Measurements from ENCODE around the gene NHLRC1. TPM values are rescaled to one million over a fixed set of nuclear protein-coding genes. Genes with fewer than 3 reads are reported as not detected.

Gene NHLRC1
- total and polyA plus RNA-seq, 2 of the 13 experiments (the other 11 are each of a cell fraction or from before 2014, with no cell fraction given): 0.04 to 0.11 TPM

- TF ChIP-seq ZNF574 (CRISPR knock-in tag; IDR thresholded peaks at IDR 0.05): peak; percentile 94
- peak; percentile 92 for TF ChIP-seq GMEB2 (CRISPR knock-in tag; IDR thresholded peaks at IDR 0.05; ENCODE audit: low read depth)
- TF ChIP-seq RELA (CRISPR knock-in tag; IDR thresholded peaks at IDR 0.05): peak; percentile 92
- TF ChIP-seq FOXC1 (CRISPR knock-in tag; IDR thresholded peaks at IDR 0.05; ENCODE audit: borderline replicate concordance): peak; percentile 89
- 0 out of 2 replicates have a peak, but pooled peaks have one; percentile 82 for TF ChIP-seq TBP (CRISPR knock-in tag; IDR thresholded peaks at IDR 0.05)
- peak in 1 of 2 experiments; percentile 84; a peak in 2 of 4 replicates for TF ChIP-seq ATF4 (CRISPR knock-in tag; IDR thresholded peaks at IDR 0.05)
- TF ChIP-seq ZNF788 (CRISPR knock-in tag; IDR thresholded peaks at IDR 0.05; ENCODE audit: borderline replicate concordance): peak; percentile 99
- peak; percentile 99 for TF ChIP-seq IRF9 (CRISPR knock-in tag; IDR thresholded peaks at IDR 0.05; ENCODE audit: borderline replicate concordance)
- TF ChIP-seq HHEX (CRISPR knock-in tag; IDR thresholded peaks at IDR 0.05): 0 out of 2 replicates have a peak, but pooled peaks have one; percentile 5
- TF ChIP-seq ZSCAN22 (CRISPR knock-in tag; IDR thresholded peaks at IDR 0.05): peak; percentile 60; the same call in 1 of the 2 replicates
- peak; percentile 90 for TF ChIP-seq MED1 (CRISPR knock-in tag; IDR thresholded peaks at IDR 0.05)
- no peak for TF ChIP-seq AGO2 (optimal IDR thresholded peaks at IDR 0.05; ENCODE audit: low read depth, low read length)
- peak; percentile 83; the same call in 1 of the 2 replicates for TF ChIP-seq ZZZ3 (CRISPR knock-in tag; IDR thresholded peaks at IDR 0.05; ENCODE audit: borderline replicate concordance)
- TF ChIP-seq ZMYM2 (CRISPR knock-in tag; IDR thresholded peaks at IDR 0.05): peak; percentile 91
- TF ChIP-seq NRL (CRISPR knock-in tag; IDR thresholded peaks at IDR 0.05; ENCODE audit: borderline replicate concordance): peak; percentile 99
- TF ChIP-seq PHB2 (IDR thresholded peaks at IDR 0.05; ENCODE audit: partially characterized antibody): no peak
- TF ChIP-seq ARID5B (CRISPR knock-in tag; IDR thresholded peaks at IDR 0.05): peak; percentile 99
Observed at GRCh38 chr6:18122128-18123093, at the start of gene NHLRC1 (continued).
